HepG2 (cell line): ENCODE data around the gene ITCH. TPM values are rescaled to one million over a fixed set of nuclear protein-coding genes. Genes with fewer than 3 reads are reported as not detected.

Source experiments
- BRF2 ChIP-seq: sonication (generic); formaldehyde crosslinking; IDR thresholded peaks from 2 replicates; pipeline ENCODE4 v1.8.1; 2022; ENCODE audit warnings: mild to moderate bottlenecking, missing genetic modification reagents
- CENPT ChIP-seq: sonication (generic); formaldehyde crosslinking; IDR thresholded peaks from 2 replicates; pipeline ENCODE4 v1.8.0; 2022; ENCODE audit warnings: low read depth, mild to moderate bottlenecking, moderate library complexity, missing genetic modification reagents
- GTF2F1 ChIP-seq: fragments of 150-350 bp; IDR thresholded peaks from 2 replicates; pipeline ENCODE4 v1.6.1; 2014; ENCODE audit warnings: low read length
- IKZF4 ChIP-seq: sonication (generic); formaldehyde crosslinking; IDR thresholded peaks from 2 replicates; pipeline ENCODE4 v1.5.1; 2020; ENCODE audit warnings: borderline replicate concordance, mild to moderate bottlenecking, low read depth, missing genetic modification reagents; ENCODE audit errors: not compliant biosample characterization
- NAIF1 ChIP-seq: sonication (generic); formaldehyde crosslinking; IDR thresholded peaks from 2 replicates; pipeline ENCODE4 v1.5.0; 2020; ENCODE audit warnings: mild to moderate bottlenecking, missing genetic modification reagents, borderline replicate concordance
- SNAPC4 ChIP-seq: sonication (generic); formaldehyde crosslinking; IDR thresholded peaks from 2 replicates; pipeline ENCODE4 v1.4.0; 2020; ENCODE audit warnings: mild to moderate bottlenecking, missing genetic modification reagents
- SP2 ChIP-seq: sonication (generic); formaldehyde crosslinking; IDR thresholded peaks from 2 replicates; pipeline ENCODE4 v1.5.1; 2020; ENCODE audit warnings: mild to moderate bottlenecking, missing genetic modification reagents
- SSRP1 ChIP-seq: IDR thresholded peaks from 2 replicates; pipeline ENCODE4 v1.6.1; 2016; ENCODE audit warnings: control low read depth
- STAT6 ChIP-seq: sonication (generic); formaldehyde crosslinking; IDR thresholded peaks from 2 replicates; pipeline ENCODE4 v1.4.0; 2020; ENCODE audit warnings: missing genetic modification reagents, mild to moderate bottlenecking, borderline replicate concordance
- ZBTB39 ChIP-seq: sonication (generic); formaldehyde crosslinking; IDR thresholded peaks from 2 replicates; pipeline ENCODE4 v1.5.0; 2020; ENCODE audit warnings: missing genetic modification reagents
- ZBTB7A ChIP-seq: sonication (generic); formaldehyde crosslinking; IDR thresholded peaks from 2 replicates; pipeline ENCODE4 v1.8.0; 2022; ENCODE audit warnings: mild to moderate bottlenecking, missing genetic modification reagents
- ZNF33A ChIP-seq: sonication (generic); formaldehyde crosslinking; IDR thresholded peaks from 2 replicates; pipeline ENCODE4 v1.5.1; 2020; ENCODE audit warnings: missing genetic modification reagents, mild to moderate bottlenecking, moderate library complexity, borderline replicate concordance
- ZNF484 ChIP-seq: sonication (generic); formaldehyde crosslinking; IDR thresholded peaks from 2 replicates; pipeline ENCODE4 v1.5.1; 2020; ENCODE audit warnings: mild to moderate bottlenecking, low read depth, missing genetic modification reagents, borderline replicate concordance
- ZNF564 ChIP-seq: sonication (generic); formaldehyde crosslinking; IDR thresholded peaks from 2 replicates; pipeline ENCODE4 v1.8.1; 2023; ENCODE audit warnings: mild to moderate bottlenecking, missing genetic modification reagents
- ZNF704 ChIP-seq: sonication (generic); formaldehyde crosslinking; IDR thresholded peaks from 2 replicates; pipeline ENCODE4 v1.8.1; 2023; ENCODE audit warnings: mild to moderate bottlenecking, inconsistent platforms, moderate library complexity, missing genetic modification reagents, borderline replicate concordance
- polyA plus RNA-seq, 8 experiments: library from polyadenylated mRNA; depleted of rRNA in 3 of 8; stranded (reverse) in 7 of 8; unstranded in 1 of 8; fragments of >200 nt; fragmentation: Illumina TruSeq in 4 of 8; extraction: Trizol in 4 of 8; gene quantifications; 2 replicates each; pipeline versions ENCODE4 v1.2.1 to v1.2.3, GENCODE V29; 2011 to 2016; ENCODE audit warnings: low read depth in 4 of 8, missing spikeins in 1 of 8, mixed read lengths in 1 of 8; ENCODE audit not compliant: insufficient read depth in 1 of 8
- total RNA-seq, 5 experiments: library from RNA; depleted of rRNA; stranded (reverse); fragments of >200 nt; fragmentation: Illumina TruSeq; extraction: Trizol; gene quantifications; 2 replicates each; pipeline ENCODE4 v1.2.3, GENCODE V29; 2016; ENCODE audit warnings: low read depth in 1 of 5

Gene ITCH
- total and polyA plus RNA-seq, 2 of the 13 experiments (the other 11 are each of a cell fraction or from before 2014, with no cell fraction given): 20.5 to 112 TPM

- no peak for TF ChIP-seq ZNF704 (CRISPR knock-in tag)
- no peak for TF ChIP-seq BRF2 (CRISPR knock-in tag)
- TF ChIP-seq ZNF33A (CRISPR knock-in tag): no peak
- TF ChIP-seq IKZF4: peak; percentile 15
- TF ChIP-seq ZNF484 (CRISPR knock-in tag): no peak
- TF ChIP-seq NAIF1 (CRISPR knock-in tag): no peak
- TF ChIP-seq SSRP1: no peak
- TF ChIP-seq GTF2F1: no peak
- TF ChIP-seq ZBTB39 (CRISPR knock-in tag): no peak
- no peak for TF ChIP-seq ZNF564 (CRISPR knock-in tag)
- 0 out of 2 replicates have a peak, but pooled peaks have one; percentile 41 for TF ChIP-seq ZBTB7A (CRISPR knock-in tag)
- 0 out of 2 replicates have a peak, but pooled peaks have one; percentile 20 for TF ChIP-seq SP2
- no peak for TF ChIP-seq SNAPC4 (CRISPR knock-in tag)
- TF ChIP-seq STAT6: no peak
- no peak for TF ChIP-seq CENPT (CRISPR knock-in tag)
Measured at GRCh38 chr20:34522969-34523871, 160.1 kb downstream of the ITCH start (continued).
